Measurements from ENCODE around the gene CDK4.
A peak's percentile ranks its signal among the peaks of the same experiment; 100 is the strongest.
"Not testable (repeated sequence)": the region's sequence is repeated elsewhere in the genome, so short reads cannot be mapped to it uniquely, and the experiment has no call there.

The CDK4 gene

DNA sequence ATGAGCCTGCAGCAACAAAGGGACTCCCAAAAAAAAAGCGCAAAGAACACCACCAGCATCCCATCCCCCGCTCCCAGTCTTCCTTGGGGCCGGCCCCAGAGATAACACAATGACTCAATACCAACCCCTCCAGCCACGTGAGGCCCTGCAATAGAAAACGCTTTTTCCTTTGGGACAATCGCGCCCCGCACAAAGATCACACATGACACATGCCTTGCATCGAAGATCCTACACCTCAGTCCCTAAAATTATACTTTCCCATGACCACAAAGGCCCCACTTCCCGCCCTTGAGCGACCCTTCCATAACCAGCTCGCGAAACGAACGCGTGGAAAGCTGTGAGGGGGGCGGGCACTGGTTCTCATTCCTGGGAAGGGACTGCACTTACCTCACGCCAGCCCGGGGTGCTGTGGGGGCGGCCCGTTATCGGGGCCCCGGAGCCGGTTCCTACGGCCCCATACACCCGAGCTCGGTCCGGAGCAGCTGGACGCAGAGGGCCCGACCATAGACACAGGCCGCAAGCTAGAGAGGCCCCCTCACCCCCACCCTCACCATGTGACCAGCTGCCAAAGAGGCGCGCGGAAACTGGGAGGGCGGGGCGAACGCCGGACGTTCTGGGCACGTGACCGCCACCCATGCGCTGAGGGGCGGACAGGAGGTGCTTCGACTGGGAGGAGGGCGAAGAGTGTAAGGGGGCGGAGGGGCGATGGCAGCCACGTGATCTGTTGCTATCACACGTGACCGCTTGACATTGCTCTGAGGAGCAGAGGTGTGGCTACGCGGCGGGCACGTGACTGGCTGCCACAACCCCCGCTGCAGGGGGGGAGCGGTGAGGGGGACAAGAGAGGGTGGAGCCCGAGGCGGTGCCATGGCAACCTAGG is at the start of gene CDK4:
TSS of gene CDK4 (minus strand) at position 523 of the 880 bp plus-strand sequence. CDS start 593 bp downstream, outside the sequence.
- peak; percentile 98 for DNase-seq (ENCODE audit: low read depth)

DNA sequence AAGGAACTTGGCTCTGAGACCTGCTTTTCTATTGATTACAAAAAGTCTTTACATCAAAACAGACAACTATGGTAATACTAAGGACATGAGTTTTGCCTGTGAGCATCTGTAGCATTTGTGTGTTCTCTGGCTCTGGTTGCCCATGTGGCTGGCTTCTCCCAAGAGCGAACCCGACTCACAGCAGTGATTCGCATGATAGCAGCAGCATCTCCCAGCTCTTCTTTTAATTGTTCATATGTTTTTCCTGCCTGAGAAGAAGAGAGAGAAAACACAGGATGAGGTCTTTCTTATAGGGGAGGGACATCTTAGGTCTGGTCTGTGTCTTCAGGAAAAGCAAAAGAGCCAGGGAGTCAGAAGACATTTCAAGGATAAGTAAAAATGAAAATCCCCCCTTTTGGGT is 48.9 kb upstream of the CDK4 start:
- no peak for DNase-seq (ENCODE audit: low read depth)

DNA sequence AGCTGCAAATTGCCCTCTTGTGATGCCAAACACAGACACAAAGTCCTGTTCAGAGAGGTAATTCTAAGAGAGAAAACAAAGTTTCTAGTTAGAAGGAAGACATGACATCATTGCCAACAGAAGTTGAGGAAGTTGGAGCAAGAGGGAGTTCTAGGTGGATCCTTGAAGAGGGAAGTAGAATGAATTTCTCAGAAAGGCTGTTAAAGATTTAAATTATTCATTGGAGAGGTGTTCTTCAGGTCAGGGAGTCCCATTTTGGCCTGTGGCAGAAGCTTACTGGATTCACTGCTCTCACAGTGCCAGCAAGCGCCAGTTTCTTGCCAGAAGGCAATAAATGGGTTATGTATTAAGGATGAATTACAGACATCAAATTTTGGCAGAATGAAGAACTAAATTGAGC is 45.8 kb upstream of the CDK4 start:
- DNase-seq (ENCODE audit: low read depth) = no peak

DNA sequence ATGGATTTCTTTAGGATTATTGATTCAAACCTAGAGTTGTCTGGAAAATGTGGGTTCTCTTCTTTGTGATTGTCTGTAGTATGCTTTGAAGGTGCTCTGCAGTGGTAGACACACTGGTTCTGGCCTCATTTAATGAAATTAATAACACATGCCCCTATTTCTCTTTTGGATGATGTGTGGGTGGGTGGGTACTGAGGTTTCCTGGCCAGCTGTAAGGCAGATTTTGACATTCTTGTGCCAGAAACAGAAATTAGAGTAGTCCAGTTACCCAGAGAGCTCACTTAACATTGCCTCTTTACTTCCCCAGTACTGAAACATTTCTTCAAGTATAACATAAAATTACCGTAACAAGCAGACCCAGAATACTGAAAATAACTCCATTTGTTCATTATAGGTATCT is 44.9 kb upstream of the CDK4 start:
- no peak for DNase-seq (ENCODE audit: low read depth)

DNA sequence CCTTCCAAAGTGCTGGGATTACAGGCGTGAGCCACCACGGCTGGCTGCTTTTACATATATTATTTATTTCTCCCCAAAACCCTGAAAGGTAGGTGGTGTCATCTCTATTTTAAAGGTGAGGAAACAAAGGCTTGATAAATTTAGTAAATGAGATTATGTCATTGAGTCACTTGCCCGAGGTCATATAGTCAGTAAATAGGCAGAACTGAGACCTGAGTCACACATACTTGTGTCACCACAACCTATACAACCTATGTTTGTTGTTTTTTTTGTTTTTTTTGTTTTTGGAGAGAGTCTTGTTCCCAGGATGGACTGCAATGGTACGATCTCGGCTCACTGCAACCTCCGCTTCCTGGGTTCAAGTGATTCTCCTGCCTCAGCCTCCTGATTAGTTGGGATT is 43.2 kb upstream of the CDK4 start:
- no peak for DNase-seq (ENCODE audit: low read depth)

DNA sequence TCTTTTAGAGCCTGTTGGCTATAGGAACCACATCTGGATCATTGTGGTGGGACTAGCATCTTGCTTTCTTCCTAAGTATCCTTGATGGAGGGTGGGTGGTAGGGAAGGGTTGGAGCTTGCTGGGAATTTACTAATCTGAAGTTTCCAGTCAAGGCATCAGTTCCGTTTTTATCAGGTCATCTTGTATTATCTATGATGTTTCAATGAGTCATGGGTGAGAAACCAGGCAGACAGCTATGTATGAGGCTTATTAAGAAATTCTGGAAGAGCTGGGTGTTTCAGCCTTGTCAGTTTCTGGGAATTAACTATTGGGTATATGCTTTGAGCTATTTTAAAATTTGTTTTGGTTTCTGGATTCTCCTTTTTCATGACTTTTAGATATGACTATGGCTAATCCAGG is 41.8 kb upstream of the CDK4 start:
- no peak for DNase-seq (ENCODE audit: low read depth)

DNA sequence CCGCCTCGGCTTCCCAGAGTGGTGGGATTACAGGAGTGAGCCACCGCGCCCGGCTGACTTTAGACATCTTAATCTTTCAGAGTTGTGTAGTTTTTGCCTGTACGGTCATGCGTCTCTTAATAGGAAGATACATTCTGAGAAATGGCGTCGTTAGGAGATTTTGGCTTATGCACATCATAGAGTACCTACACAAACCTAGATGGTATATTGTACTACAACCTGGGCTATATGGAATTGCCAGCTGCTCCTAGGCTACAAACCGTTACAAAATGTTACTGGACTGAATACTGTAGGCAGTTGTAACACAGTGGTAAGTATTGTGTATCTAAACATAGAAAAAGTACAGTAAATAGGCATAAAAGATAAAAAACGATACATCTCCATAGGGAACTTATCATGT is 31.8 kb upstream of the CDK4 start:
- no peak for DNase-seq (ENCODE audit: low read depth)

DNA sequence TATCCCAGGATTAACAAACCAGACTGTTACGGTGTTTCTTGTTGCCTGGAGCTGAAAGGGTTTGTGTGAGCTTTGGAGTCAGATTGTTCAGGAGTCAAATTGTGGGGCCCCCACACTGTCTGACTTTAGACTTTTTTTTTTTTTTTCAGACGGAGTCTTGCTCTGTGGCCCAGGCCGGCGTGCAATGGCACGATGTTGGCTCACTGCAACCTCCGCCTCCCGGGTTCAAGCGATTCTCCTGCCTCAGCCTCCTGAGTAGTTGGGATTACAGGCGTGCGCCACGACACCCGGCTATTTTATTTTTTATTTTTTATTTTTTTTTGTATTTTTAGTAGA is 31.3 kb upstream of the CDK4 start:
- no peak for DNase-seq (ENCODE audit: low read depth)

DNA sequence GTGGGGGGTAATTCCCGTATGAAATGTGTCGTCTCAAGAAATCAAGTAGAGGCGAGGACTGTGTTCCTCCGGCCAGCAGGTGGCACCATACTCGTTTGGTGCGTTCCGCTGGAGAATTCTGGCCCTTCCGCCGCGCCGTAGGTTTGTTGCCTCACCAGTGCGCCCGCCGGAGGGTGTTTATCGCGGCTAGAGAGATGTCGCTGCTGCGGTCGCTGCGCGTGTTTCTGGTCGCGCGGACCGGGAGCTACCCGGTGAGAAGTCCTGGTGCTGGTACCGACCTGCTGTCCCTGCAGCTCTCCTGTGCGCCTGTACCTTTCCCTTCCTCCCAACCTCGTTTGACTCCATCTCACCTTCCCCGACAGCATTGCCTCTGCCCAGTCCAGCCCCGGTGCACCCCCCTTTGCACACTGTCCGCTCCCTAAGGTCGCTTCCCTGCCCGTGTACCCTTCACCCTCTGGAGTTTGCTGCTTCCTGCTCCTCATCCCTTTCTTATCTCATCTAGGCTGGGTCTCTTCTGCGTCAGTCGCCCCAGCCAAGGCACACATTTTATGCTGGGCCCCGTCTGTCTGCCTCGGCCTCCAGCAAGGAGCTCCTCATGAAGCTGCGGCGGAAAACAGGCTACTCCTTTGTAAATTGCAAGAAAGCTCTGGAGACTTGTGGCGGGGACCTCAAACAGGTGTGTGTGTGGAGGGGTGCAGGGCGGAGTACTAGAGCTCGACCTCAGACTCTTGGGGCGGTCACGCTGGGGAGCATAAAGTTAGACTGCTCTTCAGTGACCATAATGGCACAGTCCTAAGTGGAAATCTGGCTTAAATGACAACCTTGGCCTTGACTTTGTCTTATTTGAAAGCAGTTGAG is 30.7 kb upstream of the CDK4 start, which contains the start of gene TSFM:
TSS of gene TSFM (plus strand) at position 180 of the 858 bp plus-strand sequence. CDS start at position 195, 15 bp downstream.
- peak; percentile 96 for DNase-seq (ENCODE audit: low read depth)

DNA sequence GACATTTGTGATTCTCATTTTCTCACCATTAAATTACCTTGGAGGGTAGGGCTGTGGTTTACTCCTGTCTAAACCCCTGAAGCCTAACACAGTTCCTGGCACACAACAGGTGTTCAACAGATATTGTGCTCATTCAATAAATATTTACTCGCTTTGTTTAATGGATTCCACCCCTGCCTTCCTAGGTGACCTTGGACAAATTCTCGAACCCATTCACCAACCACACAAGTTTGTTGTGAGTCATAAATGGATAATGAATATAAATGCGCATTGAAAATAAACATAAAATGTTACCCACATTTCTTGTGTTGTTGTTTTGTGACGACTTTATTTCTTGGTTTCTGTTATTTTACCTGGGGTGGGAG is 30.1 kb upstream of the CDK4 start:
- no peak for DNase-seq (ENCODE audit: low read depth)

DNA sequence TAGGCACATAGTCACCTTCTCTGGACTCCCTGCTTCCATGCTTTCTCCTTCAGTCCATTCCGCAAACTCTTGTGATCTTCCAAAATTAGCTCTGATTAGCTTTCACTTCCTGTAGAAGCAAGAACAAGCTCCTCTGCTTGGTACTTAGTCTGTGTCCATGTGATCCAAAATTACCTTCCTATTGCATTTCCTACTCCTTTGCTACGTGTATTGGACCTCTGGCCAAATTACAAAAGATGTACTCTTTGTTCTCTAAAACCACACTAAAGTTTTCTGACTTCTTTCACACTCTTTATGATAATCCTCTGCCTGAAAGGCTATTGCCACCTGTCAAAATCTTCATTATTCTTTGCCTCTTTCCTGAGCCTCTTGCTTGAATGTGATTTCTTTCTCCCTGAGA is 29.7 kb upstream of the CDK4 start:
- no peak for DNase-seq (ENCODE audit: low read depth)

DNA sequence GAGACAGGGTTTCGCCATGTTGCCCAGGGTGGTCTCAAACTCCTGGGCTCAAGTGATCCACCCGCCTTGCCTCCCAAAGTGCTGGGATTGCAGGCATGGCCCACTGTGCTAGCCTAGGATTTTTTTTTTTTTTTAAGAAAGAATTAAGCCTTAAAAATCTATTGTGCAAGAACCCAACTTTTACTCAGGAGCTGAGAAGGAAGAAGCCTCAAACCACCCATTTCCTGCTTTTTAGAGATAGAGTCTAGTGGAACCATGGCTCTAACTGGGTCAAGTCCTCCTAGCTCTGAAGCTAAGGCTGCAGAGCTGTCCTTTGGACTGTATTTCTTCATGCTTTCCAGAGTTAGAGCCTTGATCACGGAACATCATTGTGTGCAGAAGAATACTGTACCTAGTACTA is 29.1 kb upstream of the CDK4 start:
- no peak for DNase-seq (ENCODE audit: low read depth)

DNA sequence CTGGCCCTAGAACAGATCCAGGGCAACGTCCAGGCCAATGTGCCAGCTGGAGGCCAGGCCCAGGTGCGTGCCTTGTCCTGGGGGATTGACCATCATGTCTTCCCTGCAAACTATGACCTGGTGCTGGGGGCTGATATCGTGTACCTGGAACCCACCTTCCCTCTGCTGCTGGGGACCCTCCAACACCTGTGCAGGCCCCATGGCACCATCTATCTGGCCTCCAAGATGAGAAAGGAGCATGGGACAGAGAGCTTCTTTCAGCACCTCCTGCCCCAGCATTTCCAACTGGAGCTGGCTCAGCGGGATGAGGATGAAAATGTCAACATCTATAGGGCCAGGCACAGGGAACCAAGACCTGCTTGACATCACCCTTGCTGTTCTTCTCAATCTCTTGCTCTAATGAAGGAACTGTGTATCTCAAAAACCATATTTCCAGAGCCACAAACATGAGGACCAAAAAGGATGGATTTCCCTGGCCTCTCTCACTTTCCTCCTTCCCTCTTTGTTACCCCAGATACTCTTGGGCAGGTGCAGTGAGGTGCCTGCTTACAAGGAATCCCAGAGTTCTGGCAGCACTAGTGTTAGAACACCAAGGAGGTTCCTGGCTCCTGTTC is 28.3 kb upstream of the CDK4 start:
- no peak for DNase-seq (ENCODE audit: low read depth)

DNA sequence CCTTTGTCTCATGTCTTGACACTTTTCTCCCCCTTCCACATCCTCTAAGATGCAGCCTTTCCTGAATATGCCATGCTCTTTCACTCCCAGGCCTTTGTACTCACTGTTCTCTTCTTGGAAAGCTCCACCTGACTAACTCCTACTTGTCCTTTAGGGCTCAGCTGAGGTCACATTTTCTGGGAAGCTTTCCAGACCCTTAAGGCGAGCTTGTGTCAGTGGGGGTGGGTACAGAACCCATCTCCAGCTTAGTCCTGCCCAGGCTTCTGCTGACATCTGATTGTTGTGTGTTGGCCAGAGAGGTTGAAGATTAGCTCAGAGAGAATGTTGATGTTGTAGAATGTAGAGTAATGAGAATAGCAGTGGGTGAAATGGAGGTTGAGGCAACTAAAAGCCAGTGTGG is 27.6 kb upstream of the CDK4 start:
- no peak for DNase-seq (ENCODE audit: low read depth)

DNA sequence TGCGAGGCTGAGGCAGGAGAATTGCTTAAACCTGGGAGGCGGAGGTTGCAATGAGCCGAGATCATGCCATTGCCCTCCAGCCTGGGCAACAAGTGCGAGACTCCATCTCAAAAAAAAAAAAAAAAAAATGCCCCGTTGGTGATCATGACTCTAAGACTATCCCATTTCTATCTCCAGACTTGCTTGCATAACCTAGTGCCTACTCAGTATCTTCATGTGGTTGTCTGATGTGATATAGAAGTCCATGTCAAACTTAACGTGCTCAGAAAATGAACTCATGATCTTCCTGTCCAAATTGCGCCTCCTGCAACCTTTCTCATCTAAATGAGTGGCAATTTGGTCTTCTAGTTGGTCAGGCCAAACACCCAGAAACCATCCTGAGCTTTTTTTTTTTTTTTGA is 25.8 kb upstream of the CDK4 start:
- no peak for DNase-seq (ENCODE audit: low read depth)

DNA sequence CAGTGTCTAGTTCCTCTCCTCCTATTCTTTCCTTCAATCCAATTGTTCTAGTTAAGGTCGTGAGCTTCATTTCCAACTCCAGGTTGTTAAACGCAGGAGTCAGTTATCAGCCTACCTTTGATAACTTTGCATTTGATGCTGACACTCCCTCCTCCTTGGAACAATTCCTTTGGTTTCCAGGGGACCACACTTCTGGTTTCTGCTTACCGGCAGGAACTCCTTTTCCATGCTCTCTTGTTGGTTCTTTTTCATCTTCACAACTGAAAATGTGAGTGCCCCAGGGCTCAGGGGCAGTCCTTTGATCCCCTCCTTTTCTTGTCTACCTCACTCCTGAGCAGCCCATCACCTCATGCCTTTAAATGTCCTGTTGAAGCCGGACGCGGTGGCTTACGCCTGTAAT is 25.3 kb upstream of the CDK4 start:
- DNase-seq (ENCODE audit: low read depth) = no peak

DNA sequence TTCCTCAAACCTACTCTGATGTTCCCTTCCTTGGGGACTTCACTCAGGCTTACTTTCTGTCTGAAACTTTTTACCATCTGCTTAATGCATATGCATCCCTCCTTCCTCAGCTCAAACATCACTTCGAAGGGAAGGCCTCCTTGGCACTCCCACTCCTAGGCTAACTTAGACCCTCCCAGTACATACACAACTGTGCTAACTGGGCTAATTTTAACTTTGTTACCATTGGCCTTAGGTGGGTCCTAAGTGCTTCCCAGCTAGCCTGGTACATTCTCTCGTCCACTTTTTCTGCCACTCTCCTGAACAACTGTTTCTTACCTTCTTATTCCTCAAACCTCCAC is 24.1 kb upstream of the CDK4 start:
- DNase-seq (ENCODE audit: low read depth) = no peak

DNA sequence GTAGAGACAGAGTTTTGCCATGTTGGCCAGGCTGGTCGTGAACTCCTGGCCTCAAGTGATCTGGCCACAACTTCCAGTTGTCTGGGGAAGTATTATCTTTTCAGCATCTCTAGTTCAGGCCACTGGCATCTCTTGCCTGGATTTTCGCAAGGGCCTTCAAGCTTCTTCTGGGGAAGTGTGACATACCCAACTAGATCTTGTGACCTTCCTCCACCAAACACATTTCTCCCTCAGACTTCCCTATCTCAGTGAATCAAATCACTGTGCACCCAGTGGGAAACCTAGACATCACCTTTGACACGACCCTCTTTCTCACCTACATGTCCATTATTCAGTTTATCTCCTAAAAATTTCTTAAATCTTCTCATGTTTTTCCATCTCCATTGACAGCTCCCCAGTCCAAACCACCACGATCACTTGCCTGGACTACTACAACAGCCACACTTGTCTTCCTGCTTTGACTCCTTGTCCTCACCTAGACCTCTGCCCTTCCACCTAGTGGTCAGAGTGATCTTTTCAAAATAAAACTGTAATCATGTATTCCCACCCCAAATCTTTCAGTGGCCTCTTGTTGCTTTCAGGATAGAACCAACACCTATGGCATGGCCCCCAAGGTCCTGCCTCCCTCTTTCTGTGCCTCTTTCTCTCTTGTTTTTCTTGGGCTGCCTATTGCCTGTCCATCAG is 23.6 kb upstream of the CDK4 start:
- no peak for DNase-seq (ENCODE audit: low read depth)

DNA sequence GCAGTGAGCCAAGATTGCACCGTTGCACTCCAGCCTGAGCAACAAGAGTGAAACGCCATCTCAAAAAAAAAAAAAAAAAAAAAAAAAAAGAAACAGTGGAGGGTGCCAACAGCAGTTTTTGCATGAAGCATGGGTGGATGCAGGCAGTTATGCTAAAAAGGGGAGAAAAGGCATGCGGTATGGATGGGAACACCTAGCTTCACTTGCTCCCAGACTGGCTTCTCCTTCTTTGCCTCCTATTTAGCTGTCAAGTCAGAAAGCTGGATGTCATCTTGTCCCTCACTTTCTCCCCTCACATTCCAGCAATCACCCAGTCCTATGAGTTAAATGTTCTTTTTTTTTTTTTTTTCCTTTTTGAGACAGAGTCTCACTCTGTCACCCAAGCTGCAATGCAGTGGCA is 22.9 kb upstream of the CDK4 start:
- DNase-seq (ENCODE audit: low read depth) = no peak

DNA sequence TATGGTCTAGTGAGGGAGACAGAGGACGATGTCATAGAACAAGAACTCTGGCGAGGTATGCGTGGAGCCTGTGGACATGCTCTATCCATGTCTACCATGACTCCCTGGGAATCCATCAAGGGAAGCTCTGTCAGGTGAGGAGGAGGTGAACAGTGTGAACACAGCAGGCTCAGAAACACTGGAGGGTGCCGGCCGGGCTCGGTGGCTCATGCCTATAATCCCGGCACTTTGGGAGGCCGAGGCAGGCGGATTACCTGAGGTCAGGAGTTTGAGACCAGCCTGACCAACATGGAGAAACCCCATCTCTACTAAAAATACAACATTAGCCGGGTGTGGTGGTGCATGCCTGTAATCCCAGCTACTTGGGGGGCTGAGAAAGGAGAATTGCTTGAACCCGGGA is 22.5 kb upstream of the CDK4 start:
- not testable (repeated sequence) for DNase-seq (ENCODE audit: low read depth)

DNA sequence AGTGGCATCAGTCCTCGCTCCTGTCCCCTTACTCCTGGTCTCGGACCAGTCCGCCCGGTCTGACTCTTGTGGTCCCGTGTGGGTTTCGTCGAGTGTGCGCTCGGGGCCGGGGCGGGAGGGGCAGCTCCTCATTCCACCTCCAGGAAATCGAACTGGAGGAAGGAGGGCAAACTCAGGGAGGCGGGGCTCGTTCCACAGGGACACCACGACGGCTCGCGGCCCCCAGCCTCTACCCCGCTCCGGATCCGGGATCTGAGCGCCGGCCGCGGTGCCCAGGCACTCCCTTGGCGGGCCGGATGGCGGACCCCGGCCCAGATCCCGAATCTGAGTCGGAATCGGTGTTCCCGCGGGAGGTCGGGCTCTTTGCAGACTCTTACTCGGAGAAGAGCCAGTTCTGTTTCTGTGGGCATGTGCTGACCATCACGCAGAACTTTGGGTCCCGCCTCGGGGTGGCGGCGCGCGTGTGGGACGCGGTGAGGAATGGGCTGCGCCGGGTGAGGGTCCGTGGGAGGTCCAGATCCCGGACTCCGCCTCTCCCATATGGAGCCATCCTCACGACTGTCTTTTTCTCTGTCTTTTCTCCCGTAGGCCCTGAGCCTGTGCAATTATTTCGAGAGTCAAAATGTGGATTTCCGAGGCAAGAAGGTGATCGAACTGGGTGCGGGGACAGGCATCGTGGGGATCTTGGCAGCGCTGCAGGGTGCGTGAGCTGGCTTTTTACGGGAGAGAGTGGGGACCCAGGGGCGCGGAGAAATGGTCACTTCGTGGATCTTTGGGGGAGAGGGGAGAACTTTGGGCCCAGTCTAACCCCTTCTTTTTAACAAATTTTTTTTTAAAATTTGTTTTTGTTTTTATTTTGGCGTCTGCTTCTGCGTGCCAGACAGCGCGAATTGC is 20.6 kb upstream of the CDK4 start, which contains the start of gene EEF1AKMT3:
TSS of gene EEF1AKMT3 (plus strand) at position 186 of the 894 bp plus-strand sequence. CDS start at position 297, 111 bp downstream.
- no peak for DNase-seq (ENCODE audit: low read depth)
